GM18498 (cell line): ENCODE measurements around the gene LHPP.

Experiments used
- ATAC-seq: cut with Tn5 transposase; IDR thresholded peaks from one replicate; pipeline ENCODE4 v1.9.1; 2021; ENCODE audit warnings: mild to moderate bottlenecking, moderate library complexity; ENCODE audit not compliant: unreplicated experiment

Gene LHPP

DNA sequence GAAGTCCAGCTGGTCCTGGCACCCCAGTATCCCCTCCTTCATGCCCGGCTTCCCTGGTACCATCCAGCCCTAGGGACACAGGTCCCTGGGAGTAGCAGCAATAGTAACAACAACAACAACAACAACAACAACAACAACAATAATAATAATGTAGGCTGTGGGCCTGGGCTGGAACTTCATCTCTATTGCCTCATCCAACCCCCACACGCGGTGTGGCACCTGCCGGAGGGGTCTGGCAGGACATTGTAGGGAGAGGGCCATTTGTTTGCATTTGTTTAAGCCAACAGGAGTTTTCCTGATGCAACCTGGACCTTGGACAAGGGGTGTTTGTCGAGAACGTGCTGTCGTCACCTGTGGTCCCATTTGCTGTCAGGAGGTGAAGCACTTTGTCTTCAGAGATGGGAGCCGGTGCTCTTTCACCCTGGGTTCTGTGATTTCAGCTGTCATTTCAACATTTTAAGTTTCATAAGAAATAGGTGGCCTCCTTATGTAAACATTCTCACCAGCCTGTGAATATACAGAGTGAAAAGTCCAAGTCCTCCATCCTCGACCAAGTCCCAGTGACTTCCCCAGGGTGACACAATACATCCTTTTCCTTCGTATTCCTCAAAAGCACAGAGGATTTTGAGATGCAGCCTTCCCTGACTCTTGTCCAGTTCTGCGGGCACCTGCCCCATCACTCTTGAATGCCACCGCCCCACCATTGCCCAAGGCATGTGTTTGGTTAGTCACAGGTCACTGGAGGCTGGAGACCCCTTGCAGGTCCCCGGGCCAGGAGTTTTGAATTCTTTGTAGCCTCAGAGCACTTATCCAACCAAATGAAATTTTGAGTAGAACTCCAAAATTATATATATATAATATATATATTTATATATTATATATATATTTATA is 9.2 kb downstream of the LHPP start:
- ATAC-seq, result no peak

DNA sequence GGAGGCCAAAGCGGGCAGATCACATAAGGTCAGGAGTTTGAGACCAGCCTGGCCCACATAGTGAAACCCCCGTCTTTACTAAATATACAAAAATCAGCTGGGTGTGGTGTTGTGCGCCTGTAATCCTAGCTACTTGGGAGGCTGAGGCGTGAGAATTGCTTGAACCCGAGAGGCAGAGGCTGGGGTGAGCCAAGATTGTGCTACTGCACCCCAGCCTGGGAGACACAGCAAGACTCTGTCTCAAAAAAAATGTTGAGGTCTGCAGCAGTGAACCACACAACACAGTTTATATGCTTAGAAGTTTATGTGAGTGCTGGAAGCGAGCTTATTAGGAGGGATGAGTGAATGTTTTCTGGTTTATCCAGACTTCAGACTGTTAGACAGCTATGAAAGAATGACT is 10.4 kb downstream of the LHPP start:
- no peak for ATAC-seq

DNA sequence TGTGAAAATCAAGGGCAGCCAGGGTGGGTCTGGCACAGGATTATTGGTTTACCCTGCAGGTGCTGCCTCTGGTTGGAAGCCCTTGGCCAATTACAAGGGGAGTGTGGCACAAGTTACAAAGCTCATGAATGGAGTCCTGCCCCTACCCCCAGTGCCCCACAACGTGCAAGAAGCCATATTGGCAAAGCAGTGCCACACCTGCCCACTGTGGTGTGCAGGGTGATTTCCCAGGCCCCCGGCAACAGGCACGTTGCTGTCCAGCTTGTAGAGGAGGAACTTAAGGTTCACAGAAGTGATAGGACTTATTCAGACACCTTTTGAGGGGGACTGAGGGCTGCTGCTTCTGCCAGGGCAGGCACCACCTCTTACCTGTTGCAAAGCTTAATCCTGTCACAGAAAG is 11.4 kb downstream of the LHPP start:
- ATAC-seq, result no peak

DNA sequence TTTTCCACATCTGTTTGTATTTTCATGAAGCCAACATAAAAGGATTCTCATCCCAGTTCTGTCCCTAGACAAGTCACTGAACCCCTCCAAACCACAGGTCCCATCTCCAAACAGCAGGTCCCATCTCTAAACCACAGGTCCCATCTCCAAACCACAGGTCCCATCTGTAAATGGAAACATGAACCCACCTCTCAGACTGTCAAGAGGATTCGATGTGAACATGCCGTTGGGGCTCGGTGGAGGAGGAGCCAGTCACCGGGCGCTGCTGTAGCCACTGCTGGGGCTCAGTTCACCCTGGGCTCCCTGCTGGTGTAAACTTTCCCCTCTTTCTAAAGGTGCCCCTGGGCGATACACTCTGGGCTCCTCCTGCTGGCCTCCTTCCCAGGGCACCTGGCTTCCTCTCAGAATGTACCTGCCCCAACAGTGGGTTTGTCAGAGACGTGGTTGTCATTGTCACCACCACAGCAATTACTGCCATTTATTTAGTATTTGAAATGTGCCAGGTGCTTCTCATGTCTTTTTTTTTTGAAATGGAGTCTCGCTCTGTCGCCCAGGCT is 13.0 kb downstream of the LHPP start:
- ATAC-seq, result no peak

DNA sequence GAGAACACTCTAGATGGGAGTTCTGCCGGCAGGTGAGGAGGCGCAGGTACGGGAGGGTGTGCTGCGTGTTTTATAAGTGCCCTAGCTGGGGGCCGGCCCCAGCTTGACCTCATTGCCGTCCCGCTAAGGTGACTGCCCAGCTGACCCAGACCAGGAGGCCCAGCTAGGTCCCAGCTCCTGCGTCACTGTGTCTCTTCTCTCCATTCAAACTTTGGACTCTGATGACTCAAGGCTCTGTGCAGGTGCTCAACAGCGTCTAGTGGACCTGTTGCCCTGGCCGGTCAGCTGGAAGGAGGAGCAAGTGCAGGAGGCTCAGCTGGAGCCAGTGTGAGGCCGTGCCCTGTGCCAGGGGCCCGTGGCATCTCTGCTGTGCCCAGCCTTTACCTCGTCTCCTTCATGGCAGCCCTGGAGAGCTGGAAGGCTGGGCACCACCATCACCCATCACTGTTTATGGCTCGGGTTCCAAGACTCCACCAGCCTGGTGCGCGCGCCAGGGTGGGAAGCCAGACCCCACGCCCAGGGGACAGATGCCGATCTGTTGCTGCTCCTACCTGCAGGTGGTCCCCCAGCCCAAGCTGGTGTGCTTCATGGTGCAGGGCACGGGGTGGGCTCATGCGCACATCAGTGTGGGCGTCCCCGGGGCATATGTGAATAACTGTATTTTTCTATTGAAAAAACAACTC is 14.6 kb downstream of the LHPP start:
- ATAC-seq, result no peak

DNA sequence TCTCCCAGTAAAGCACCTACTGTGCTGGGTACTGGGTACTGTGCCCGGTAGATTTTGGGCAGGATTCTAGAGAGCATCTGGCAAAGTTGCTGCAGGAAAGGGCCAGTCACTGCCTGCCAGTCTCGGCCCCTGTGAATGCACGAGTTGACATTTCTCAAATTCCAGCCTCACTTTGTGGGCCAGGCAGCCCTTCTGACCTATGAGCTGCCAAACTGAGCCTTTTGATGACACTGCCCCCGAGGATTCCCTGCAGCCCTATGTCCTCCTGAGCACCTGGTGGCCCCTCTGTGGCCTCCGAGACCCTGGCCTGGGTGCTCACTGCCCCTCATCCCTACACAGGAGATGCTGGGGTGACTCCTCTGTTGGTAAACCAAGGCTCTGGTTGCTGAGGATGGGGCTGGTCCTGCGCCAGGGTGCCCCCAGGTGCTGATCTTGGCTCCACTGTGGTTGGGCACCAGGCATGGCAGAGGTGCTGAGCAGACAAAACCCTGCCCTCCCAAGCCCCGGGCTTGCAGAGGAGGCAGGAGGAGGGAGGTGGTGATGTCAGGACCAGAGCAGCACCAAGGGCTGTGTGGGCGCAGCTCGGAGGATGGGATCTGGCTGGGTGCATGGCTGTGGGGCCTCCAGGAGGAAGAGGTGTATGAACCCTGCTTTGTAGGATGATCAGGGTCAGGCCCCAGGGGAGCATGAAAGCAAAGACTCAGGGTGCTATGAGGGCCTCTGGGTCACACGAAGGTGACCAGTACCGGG is 16.2 kb downstream of the LHPP start:
- ATAC-seq, result no peak

DNA sequence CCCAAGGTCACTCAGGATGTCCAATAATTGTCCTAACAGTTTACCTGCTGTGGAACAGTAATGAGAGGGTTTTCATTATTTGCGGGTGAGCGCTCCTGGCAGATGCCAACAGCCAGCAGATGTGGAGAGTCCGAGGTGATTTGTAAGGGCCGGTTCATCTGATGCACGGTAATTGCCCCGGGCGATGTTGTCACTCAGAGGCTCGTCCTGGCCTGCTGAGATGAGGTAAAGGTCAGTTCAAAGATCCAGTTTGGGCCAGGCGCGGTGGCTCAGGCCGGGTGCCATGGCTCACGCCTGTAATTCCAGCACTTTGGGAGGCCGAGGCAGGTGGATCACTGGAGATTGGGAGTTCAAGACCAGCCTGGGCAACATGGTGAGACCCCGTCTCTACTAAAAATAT is 16.9 kb downstream of the LHPP start:
- no peak for ATAC-seq

DNA sequence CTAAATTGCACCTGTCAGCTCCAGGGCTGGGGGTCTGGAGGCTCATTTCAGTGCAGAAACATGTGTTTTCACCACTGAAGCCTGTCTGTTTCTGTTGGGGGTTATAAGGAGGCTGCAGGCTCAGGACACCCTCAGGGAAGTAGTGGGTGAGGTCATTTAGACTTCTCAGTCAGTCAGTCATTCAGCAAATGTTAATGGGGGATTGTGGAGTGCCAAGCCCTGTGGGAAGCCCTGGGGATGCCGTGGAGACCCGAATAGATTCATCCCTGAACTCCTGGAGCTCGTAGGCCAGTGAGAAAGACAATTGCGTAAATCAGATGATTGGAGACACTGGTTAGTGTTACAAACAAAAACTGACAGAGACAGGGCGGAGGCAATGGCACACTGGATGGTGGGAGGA is 19.2 kb downstream of the LHPP start:
- no peak for ATAC-seq

DNA sequence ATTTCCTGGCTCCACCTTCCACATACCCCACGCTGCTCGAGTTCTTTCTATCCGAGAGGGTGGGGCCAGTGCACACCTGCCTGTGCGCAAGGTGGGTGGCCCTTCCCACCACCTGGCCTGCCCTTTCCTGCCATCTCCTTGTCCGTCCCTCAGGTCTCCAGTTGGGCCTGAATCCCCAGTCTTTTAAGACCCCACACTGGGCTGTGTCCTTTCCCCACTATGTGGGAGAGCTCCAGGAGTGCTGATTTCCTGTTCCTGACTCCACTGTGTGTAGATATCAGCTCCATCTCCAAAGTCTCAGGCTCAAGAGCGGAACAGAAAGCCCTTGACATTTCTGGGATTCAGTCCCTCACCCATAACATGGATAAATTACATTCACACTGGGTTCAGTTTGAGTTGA is 20.1 kb downstream of the LHPP start:
- no peak for ATAC-seq

DNA sequence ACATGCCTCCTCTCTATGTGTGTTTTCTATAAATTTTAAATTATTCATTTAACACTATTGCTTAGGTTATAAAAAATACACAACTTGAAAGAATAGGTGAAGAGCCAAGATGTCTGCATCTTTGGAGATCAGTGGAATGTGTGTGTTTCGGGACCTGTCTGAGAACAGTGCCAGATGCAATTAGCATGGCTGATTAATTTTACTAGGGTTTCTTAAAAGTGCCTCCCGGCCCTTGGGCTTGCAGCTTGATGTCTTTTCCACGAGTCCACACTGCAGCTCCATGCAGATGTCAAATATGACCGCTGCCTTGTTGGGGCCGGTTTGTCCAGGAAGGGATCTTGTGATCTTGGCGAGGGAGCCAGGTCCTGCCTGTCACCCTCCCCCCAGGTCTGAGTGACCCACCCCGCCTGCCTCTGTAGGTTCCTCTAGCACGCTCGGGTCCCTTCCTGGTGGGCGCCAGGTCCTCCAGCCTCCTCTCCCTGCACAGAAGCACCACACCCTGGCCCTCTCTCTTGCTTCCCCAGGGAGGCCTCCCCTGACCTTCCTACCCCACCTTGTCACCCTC is 20.7 kb downstream of the LHPP start:
- no peak for ATAC-seq

DNA sequence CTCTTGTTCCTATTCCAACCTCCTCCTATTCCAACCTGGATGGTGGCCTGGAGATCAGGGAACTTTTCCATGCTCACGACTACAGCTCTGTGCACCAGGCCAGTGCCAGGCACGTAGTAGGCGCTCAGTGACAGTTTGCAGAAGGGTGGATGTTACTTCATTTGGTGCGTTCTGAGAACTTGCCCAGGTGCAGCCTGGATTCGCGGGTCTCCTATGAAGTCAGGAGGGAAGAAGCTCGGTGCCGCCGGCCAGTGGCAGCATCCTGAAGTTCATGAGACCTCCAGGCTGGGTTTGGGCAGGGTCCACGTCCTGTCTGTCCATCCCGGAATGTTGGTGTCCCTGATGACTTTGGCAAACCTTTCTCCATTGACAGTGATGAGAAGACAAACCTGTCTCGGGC is 21.3 kb downstream of the LHPP start:
- ATAC-seq, result no peak

DNA sequence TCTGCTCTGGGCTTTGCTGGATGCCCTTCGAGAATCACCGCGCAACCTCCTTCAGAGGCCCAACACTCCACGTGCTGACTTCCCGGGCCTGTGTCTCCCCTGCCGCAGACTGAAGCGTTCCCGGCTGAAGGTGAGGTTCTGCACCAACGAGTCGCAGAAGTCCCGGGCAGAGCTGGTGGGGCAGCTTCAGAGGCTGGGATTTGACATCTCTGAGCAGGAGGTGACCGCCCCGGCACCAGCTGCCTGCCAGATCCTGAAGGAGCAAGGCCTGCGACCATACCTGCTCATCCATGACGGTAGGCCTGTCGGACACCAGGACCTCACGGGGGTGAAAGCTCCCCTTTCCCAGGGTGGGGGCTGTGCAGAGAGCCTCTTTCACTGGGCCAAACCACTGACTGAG is 22.4 kb downstream of the LHPP start:
- no peak for ATAC-seq

DNA sequence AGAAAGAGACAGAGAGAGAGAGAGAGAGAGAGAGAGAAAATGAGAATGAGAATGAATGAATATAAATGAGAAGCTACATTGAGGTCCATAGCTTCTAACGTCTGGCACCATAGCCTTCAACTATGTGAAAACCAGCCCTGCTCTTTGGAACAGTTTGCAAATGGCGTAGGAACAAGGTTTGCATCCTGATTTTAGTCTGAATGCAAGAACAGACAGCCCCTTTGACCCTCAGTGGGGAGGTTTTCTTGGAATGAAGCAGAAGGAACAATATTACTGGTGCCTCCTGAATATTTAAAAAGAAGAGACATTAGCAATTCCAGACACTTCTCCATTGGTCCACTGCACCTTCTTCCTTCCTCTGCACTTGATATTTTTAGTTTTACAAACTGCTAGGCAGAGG is 23.0 kb downstream of the LHPP start:
- no peak for ATAC-seq

DNA sequence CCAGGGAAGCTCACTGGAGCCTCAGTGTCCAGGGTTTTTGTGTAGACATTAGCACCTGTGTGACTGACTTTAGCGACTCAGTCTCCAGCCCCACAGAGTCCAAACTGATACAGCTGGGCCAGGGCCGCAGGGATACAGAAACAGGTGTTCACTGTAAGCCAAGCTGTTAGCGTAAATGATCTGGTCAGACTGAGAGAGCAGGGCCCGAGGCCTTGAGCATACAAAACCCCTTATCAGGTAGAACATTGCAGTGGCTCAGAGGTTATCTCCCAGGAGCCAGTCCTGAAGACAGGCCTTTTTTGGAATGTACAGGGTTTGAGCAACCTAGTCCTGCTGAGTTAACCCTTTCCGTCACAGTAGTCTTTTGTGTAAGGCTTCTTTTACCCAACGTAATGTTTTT is 25.0 kb downstream of the LHPP start:
- no peak for ATAC-seq

DNA sequence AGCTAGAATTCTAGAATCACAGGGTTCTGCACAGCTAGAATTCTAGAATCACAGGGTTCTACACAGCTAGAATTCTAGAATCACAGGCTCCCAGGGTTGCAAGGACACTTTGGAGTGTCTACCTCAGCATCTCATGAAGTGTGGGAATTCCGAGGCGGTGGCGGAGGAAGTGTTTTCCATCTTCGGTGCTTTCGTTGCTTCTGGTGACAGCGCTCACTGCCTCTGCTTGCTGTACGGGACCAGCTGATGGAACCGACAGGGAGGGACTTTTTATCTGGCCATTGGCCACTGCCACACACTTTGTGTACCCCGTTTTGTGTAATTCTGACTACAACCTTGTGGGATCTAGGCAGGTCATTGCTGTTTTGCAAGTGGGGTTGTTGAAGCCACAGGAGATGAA is 29.5 kb downstream of the LHPP start:
- ATAC-seq, result no peak

DNA sequence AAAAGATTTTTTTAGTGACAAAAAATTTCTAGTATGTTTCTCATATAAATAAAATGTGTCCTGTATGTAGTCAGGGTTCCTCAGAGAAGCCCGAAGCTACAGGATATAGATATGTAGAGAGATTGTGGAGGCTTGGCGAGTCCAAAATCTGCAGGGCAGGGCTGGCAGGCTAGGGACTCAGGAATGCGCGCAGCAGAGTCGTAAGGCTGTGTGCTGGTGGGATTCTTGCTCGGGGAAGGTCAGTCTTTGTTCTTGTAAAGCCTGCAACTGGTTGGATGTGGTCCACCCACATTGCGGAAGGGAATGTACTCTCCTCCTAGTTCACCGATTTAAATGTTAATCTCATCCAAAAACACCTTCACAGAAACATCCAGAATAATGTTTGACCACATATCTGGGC is 30.6 kb downstream of the LHPP start:
- no peak for ATAC-seq

DNA sequence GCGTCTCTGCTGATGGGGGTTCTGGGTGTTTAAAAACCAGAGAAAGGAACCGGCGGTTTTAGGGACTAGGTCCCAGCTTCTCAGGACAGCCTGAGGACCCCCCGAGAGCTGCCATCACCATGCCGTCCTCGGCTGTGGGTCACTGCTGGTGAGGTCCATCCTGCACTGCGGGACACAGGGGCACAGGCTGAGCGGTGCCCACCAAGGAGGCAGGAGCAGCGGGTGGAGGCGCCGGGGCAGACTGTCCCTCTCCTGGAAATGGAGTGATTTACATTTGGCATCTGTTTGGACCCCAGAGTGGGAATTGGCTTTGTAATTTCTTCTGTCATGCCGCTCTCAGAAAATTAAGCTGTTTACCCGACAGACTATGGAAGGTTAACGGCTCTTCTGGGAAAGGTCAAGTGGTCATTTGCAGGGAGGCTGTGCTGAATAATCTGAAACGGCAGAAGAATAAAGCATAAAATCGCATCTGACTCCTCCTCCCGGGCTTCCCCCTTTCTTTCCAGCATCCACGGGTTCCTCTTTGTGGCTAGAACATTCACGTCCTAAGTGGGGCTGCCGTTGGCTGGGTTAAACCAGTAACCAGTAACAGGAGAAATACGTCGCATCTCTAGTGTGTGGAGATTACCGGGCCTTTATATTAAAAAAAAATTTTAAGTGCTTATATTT is 31.7 kb downstream of the LHPP start:
- no peak for ATAC-seq

DNA sequence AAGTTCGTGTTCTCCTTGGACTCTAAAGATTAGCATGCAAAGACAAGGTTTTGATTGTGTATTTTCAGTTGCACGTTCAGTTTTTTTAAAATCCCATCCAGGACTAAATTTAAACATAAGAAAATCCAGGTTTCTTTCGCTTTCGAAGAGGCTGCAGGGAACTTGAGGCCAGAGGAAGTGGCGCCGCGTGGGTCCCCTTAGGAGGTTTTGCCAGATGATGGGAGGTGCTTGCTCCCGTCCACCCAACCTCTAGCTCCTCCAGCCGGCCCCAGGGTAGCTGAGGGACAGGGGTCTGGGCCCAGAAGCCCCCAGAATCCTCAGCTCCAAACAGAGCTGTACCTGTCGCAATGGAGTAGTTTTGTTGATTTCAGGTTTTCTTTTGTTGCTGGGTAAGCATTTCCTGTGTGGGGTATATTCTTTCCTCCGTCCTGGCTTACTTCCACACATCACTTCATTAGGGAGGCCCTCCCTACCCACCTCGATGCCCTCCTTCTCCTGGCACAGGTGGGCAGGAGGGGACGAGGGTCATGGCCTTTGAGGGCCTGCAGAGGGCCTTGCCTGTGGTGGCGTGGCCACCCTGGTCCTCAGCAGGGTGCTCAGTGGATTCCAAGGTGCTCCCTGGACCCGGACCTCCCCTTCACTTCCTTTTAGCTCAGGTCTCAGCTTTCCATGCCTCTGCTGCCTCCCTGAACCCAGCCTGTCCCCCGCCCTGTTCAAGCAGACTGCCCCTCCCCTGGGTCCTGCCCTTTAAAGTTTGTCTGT is 32.6 kb downstream of the LHPP start:
- ATAC-seq, result no peak

DNA sequence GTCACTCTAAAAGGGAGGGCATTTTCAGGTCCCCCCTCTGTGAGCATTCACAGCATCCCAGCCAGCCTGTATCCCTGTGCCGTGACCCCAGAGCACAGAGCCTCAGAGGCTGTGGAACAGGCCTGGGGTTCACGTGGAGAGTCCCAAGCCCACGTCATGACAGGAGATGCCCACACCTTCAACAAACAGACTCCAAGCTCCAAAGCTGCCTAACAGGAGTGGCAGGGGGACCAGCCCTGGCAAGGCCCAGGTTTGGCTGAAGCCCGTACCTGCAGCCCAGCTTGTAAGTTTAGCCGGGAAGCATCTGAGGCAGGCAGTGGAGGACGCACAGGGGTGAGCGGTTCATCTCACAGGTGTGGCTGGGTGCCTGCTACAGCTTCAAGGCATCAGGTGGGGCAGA is 33.5 kb downstream of the LHPP start:
- ATAC-seq, result no peak

DNA sequence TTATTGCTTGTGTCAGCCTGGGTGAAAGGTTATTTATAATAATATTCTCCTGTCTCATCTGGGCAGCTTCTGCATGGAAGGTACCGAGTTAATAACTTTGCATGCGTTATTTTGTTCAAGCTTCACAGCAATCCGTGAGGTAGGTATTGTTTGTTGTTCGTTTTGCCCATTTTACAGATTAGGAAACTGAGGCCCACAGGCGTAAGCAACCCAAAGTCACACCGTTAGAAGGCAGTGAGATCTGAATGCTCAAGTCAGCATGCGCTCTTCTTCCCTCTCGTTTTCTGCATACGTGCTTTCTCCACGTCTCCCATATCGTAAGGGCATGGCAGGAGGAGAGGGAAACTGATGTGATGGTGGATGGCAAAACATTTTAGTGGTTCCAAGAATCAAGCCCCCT is 34.1 kb downstream of the LHPP start:
- no peak for ATAC-seq
